Measurements from ENCODE around the gene STK4.

The STK4 gene

GRCh38 chr20:45080867-45081624 lies 114.7 kb downstream of the STK4 start:
- no peak for DNase-seq (ENCODE audit: extremely low read depth in 1 of 2, low read depth in 1 of 2)

DNA sequence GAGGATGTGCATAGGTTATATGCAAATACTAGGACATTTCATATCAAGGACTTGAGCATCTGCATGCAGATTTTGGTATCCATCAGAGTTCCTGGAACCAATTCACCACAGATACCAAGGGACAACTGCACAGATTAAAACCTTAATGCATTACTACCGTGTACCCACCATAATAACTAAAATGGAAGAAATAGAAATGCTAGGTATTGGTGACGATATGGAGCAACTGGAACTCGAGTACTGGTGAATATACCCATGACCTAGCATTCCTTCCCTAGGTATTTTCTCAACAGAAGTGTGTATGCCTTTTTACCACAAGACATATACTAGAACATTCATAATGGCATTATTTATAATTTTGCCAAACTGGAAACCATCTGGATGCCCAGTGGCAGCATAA lies 116.2 kb downstream of the STK4 start:
- DNase-seq (ENCODE audit: extremely low read depth in 1 of 2, low read depth in 1 of 2), result no peak

- no peak for DNase-seq (ENCODE audit: extremely low read depth in 1 of 2, low read depth in 1 of 2)
These were observed 116.8 kb downstream of the STK4 start for GRCh38 chr20:45083127-45083526.

GRCh38 chr20:45085289-45085688 lies 119.0 kb downstream of the STK4 start:
- DNase-seq (ENCODE audit: extremely low read depth in 1 of 2, low read depth in 1 of 2), result no peak

GRCh38 chr20:45085867-45086266 lies 119.6 kb downstream of the STK4 start:
- DNase-seq (ENCODE audit: extremely low read depth in 1 of 2, low read depth in 1 of 2), result no peak

DNA sequence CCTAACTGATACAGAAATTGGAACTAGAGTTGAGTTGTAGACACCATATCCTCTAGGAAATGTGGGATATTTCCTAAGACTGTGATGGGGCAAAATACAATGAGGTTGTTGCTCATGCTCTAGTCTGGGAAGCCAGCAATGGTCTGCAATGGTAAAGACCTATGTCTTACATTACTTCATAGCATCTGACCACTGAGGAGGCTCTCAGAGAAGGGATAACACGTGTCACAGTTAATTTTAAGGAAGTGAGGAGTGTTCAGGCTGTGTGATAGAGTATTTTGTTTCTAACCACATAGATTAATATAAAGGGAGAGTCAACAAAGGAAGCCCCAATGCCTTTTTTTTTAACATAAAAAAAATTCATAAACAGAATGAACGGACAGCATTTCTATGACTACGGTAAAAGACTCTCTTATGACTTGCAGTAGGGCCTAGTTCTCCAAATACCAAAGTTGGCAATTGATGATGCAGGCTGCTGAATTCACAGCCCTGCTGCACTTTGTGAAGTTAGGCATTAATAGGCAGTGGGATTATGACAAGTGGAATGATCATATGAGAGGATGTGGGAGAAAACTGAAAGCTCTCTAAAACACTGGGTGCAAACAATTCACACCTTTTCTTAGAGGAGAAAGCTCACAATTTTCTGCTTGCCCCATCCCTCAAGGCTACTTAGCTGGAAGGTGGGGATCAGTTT lies 120.9 kb downstream of the STK4 start:
- DNase-seq (ENCODE audit: extremely low read depth in 1 of 2, low read depth in 1 of 2), result no peak

- DNase-seq (ENCODE audit: extremely low read depth in 1 of 2, low read depth in 1 of 2), result no peak
These were observed 121.5 kb downstream of the STK4 start for GRCh38 chr20:45087814-45088213.

DNA sequence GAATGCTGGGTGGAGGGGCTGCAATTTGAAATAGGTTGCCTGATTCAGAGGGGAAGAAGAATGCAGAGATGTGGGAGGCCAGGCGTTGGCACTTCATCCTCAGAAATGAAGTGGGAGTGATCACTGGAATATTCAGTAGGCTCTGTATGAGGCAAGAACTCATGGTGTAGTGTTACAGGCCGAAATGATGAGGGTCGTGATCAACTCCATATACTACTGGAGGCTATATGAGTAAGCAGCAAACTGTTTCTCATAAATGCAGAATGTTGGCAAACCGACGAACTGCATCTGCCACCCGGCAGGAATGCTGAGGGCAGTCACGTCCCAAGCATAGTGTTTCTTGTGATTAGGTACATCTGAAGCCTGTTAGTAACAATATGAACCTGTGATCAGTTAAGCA lies 121.9 kb downstream of the STK4 start:
- no peak for DNase-seq (ENCODE audit: extremely low read depth in 1 of 2, low read depth in 1 of 2)

DNA sequence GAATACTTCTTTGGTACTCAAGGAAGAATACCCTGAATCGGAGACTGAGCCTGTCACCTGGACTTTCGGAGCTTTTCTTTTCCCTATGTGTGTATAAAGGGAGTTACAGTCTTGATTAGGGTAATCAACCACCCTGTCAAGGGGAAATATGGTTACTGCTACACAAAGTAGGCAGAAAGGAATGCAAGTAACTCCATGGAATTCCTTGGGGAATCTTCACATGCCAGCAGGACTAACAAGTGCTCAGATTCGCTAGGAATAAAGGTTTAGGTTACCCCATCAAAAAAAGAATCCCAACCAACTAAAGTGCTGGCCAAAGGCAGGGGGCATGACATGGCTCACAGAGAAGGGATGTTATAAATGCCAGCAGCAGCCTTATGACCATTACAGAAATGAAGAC lies 124.2 kb downstream of the STK4 start:
- no peak for DNase-seq (ENCODE audit: extremely low read depth in 1 of 2, low read depth in 1 of 2)

DNA sequence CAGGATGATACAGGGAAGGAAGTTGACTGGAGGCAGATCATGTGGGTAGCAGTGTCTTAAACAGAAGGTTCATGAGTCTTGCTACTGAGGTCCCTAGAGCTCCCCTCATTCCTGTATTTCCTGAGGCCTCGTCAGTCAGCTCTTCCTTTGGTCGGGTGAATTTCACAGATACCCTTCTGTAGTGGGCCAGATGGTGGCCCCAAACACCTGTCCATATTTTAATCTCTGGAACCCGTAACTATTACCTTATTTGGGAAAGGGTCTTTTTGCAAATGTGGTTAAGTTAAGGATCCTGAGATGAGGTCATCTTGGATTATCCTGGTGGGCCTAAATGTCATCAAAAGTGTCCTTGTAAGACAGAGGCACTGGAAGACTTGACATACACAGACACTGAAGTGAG lies 125.1 kb downstream of the STK4 start:
- DNase-seq (ENCODE audit: extremely low read depth in 1 of 2, low read depth in 1 of 2), result no peak

DNA sequence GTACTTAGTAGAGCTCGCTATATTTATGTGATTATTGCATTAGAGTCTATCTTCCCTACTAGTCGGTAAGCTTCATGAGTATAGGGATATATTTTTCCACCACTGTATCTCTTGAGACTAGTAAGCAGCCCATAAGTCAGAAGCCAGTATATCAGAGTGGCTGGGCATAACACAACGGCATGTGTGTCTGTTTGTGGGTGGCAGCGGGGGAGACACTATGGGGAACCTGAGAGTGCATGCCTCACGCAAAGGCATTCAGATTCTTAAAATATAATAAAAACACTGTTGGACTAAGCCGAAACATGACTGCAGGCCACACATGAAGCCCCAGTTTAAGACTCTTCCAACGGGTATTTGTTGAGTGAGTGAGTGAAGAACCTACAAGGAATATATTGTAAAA lies 126.6 kb downstream of the STK4 start:
- DNase-seq (ENCODE audit: extremely low read depth in 1 of 2, low read depth in 1 of 2), result no peak

DNA sequence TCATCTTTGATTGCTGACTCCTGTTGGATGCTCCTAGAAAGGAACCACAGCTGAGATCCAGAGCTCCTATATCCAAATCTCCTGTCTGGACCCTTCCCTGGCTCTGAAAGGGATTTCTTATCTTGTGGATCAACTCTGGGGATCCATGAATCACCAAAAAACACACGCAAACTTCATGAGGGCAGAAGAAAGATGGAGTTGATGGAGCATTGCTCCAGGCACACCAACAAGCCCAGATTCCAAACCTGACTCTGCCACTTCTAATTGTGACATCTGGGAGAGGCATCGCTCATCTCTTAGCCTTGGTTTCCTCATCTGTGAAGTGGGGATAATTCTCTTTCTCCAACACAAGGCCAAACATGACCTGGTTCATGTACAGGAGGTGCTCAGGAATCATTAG lies 127.9 kb downstream of the STK4 start:
- no peak for DNase-seq (ENCODE audit: extremely low read depth in 1 of 2, low read depth in 1 of 2)

- no peak for DNase-seq (ENCODE audit: extremely low read depth in 1 of 2, low read depth in 1 of 2)
These were observed 128.7 kb downstream of the STK4 start for GRCh38 chr20:45094864-45095574.

- DNase-seq (ENCODE audit: extremely low read depth in 1 of 2, low read depth in 1 of 2), result peak in 1 of 2 donors; percentile 41
These were observed 129.5 kb downstream of the STK4 start for GRCh38 chr20:45095805-45096238.

- DNase-seq (ENCODE audit: extremely low read depth in 1 of 2, low read depth in 1 of 2), result no peak
These were observed 130.5 kb downstream of the STK4 start for GRCh38 chr20:45096781-45097180.

DNA sequence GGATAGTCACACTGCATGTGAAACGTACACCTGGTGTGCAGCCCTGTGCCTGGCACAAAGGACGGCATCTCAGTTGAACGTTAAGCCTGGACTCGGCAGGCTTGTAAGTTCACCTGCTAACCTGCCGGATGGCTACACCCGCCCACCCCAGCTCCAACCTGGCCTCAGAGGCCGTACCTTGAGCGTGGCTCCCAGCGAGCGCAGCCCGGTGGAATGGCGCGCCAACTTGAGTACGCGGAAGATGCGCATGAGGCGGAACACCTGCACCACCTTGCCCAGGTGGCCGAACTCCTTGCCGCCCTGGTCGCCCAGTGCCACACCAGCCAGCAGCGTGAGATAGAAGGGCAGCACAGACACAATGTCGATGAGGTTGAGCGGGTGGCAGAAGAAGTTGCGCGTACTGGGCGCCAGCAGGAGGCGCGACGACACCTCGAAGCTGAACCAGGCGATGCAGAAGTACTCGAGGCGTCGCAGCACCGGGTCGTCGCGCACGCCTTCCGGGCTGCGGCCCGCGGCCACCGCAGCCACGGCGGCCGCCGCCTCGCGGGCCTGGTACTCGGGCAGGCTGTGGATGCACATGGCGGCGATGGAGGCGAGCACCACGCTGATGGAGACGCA lies 131.3 kb downstream of the STK4 start:
- peak in 1 of 2 donors; percentile 31 for DNase-seq (ENCODE audit: extremely low read depth in 1 of 2, low read depth in 1 of 2)

- no peak for DNase-seq (ENCODE audit: extremely low read depth in 1 of 2, low read depth in 1 of 2)
These were observed 131.9 kb downstream of the STK4 start for GRCh38 chr20:45098103-45098773.

DNA sequence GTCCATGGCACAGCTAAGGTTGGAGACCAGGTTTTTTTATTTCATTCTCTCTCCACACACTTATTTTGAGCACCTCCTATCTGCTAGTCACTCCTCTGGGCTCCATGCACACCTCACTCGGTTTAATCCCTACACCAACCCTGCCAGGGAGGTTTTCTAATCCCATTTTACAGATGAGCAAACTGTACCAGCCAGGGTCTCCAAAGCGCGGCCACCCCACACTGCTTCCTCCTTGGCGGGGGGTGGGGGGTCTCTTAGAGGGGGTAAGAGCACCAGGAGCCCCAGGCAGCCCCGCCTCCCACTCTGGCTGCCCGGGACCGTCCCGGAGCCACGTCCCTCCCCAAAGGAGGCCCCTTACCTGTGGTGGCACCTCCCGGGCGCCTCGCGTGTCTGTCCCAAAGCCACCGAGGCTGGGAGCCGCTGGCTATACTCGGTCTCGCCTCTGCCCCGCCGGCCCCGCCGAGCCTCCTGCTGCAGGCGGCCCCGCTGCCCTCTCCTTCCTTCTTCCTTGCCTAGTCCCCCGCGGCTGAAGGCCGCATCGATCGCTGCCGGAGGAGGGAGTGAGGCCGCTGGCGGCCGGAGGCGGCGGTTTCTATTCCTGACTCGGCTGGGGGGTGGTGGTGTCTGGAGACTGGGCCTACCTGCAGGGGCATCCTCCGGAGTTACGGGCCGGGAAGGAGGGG lies 134.4 kb downstream of the STK4 start, which contains the start of gene KCNS1:
Gene KCNS1, minus strand, starts transcription at position 565 of the 683 bp plus-strand sequence. CDS start 1,891 bp downstream, outside the sequence.
- no peak for DNase-seq (ENCODE audit: extremely low read depth in 1 of 2, low read depth in 1 of 2)

DNA sequence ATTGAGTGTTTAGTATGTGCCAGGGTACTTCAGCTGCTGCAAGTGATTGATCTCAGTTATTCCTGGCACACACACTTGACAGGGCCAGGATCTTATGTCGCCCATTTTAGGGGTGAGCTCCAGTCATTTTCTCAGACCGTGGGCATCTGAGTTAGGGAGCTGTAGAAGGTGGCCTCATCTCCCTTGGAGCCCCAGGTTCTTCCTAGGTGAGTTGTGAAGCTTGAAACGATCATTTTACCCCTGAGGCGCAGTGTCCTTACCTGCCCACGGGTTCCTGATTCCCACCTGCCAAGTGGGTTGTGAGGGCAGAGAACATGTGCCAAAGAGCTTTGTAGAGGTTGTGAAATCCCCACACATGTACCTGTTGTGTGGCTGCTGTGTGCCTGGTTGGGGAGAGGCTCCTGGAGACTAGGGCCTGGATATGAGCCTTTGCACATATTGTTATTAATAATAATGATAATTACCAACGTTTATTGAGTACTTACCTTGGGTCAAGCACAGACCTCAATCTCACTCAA lies 135.1 kb downstream of the STK4 start:
- no peak for DNase-seq (ENCODE audit: extremely low read depth in 1 of 2, low read depth in 1 of 2)

DNA sequence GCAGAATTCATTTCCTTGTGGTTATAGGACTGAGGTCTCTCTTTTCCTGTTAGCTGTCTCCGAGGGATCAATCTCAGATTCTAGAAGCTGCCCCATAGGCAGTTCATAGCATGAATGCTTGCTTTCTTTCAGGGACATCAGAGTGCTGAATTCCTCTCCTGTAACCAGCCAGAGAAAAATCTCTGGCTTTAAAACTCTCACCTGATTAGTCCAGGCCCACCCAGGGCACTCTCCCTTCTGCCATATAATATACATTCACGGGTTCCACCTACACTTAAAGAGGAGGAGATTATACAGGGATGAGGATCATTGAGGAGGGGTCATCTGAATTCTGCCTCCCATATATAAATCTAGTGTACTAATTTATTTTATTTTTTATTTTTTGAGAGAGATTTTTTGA lies 136.8 kb downstream of the STK4 start:
- no peak for DNase-seq (ENCODE audit: extremely low read depth in 1 of 2, low read depth in 1 of 2)

Data from stimulated activated CD8-positive, alpha-beta memory T cell treated with anti-CD3 and anti-CD28 coated beads, Interleukin-7, amount 100 ng/mL, for 48 hours (primary cell).